AG08395 (cell line): Measurements from ENCODE around the gene GTF2B.
"Not testable (repeated sequence)": the region's sequence is repeated elsewhere in the genome, so short reads cannot be mapped to it uniquely, and the experiment has no call there.

Experiments used
- DNase-seq: peaks from one replicate; pipeline ENCODE4 v3.0.0; 2012; ENCODE audit warnings: mixed read lengths, low spot score

Gene GTF2B

GRCh38 chr1:88885933-88886332, 5.4 kb downstream of the GTF2B start:
- DNase-seq, result no peak

GRCh38 chr1:88883156-88883555, 8.2 kb downstream of the GTF2B start:
- DNase-seq, result no peak

GRCh38 chr1:88880717-88881116, 10.7 kb downstream of the GTF2B start:
- DNase-seq, result not testable (repeated sequence)

GRCh38 chr1:88878731-88879130, 12.6 kb downstream of the GTF2B start:
- no peak for DNase-seq

- no peak for DNase-seq
Observed at GRCh38 chr1:88877911-88878310, 13.5 kb downstream of the GTF2B start.

GRCh38 chr1:88877382-88877825, 14.0 kb downstream of the GTF2B start:
- DNase-seq, result peak; percentile 32

- no peak for DNase-seq
Observed at GRCh38 chr1:88876573-88877365, 14.6 kb downstream of the GTF2B start.

- no peak for DNase-seq
Observed at GRCh38 chr1:88875595-88875994, 15.8 kb downstream of the GTF2B start.

GRCh38 chr1:88873737-88874349, 17.5 kb downstream of the GTF2B start:
- DNase-seq, result no peak

- DNase-seq, result not testable (repeated sequence)
Observed at GRCh38 chr1:88869644-88870043, 21.7 kb downstream of the GTF2B start.

GRCh38 chr1:88867743-88868521, 23.4 kb downstream of the GTF2B start:
- peak; percentile 68 for DNase-seq

- DNase-seq, result no peak
Observed at GRCh38 chr1:88851303-88852063, 39.9 kb downstream of the GTF2B start.

- no peak for DNase-seq
Observed at GRCh38 chr1:88847643-88848042, 43.7 kb downstream of the GTF2B start.

GRCh38 chr1:88825721-88826120, 65.6 kb downstream of the GTF2B start:
- no peak for DNase-seq

- DNase-seq, result not testable (repeated sequence)
Observed at GRCh38 chr1:88819642-88820041, 71.7 kb downstream of the GTF2B start.

GRCh38 chr1:88813471-88813870, 77.9 kb downstream of the GTF2B start:
- no peak for DNase-seq

GRCh38 chr1:88812366-88812765, 79.0 kb downstream of the GTF2B start:
- DNase-seq, result no peak

GRCh38 chr1:88803444-88803843, 87.9 kb downstream of the GTF2B start:
- no peak for DNase-seq

- peak; percentile 43 for DNase-seq
Observed at GRCh38 chr1:88802950-88803349, 88.4 kb downstream of the GTF2B start.
